WTC11 (cell line): ENCODE data around the gene ZBTB20. TPM values are rescaled to one million over a fixed set of nuclear protein-coding genes. Genes with fewer than 3 reads are reported as not detected.

Source experiments
- ATAC-seq: fragments of 200-7000 bp; cut with Tn5 transposase; 2 replicates; pipeline ENCODE4 v1.10.0; 2021; ENCODE audit warnings: mild to moderate bottlenecking, moderate library complexity
- CTCF ChIA-PET: fragments of 300-600 bp; sonication (Branson Sonifier 250); formaldehyde crosslinking; loops from one replicate; lab custom pipeline; 2021; ENCODE audit warnings: antibody characterized with exemption; lab: Charles Lee
- POLR2A ChIA-PET: fragments of 350-600 bp; sonication (Branson Sonifier 250); formaldehyde crosslinking; loops from one replicate; lab custom pipeline; 2021; ENCODE audit warnings: antibody characterized with exemption; lab: Charles Lee
- DNase-seq: peaks from one replicate; pipeline ENCODE4 v3.0.0; 2021; ENCODE audit warnings: low spot score
- H3K27ac Mint-ChIP-seq: 2 replicates; pipeline ENCODE4 v1.8.0; 2021; ENCODE audit warnings: mixed read lengths
- H3K27me3 Mint-ChIP-seq: 2 replicates; pipeline ENCODE4 v1.8.0; 2021; ENCODE audit warnings: low read depth, mild to moderate bottlenecking, moderate library complexity, mixed read lengths
- H3K36me3 Mint-ChIP-seq: 2 replicates; pipeline ENCODE4 v1.8.0; 2021; ENCODE audit warnings: mixed read lengths
- H3K4me1 Mint-ChIP-seq: 2 replicates; pipeline ENCODE4 v1.8.0; 2022; ENCODE audit warnings: mixed read lengths
- H3K4me3 Mint-ChIP-seq: 2 replicates; pipeline ENCODE4 v1.8.0; 2021; ENCODE audit warnings: mild to moderate bottlenecking, moderate library complexity, mixed read lengths
- H3K9me3 Mint-ChIP-seq: 2 replicates; pipeline ENCODE4 v1.8.0; 2021; ENCODE audit warnings: mixed read lengths
- ATF1 ChIP-seq: sonication (generic); formaldehyde crosslinking; IDR thresholded peaks from 2 replicates; pipeline ENCODE4 v1.8.1; 2023; ENCODE audit warnings: mild to moderate bottlenecking, moderate library complexity, missing genetic modification reagents
- EMX1 ChIP-seq: fragments of 250-450 bp; sonication (Bioruptor Pico); IDR thresholded peaks from 2 replicates; pipeline ENCODE4 v1.8.0; 2021; ENCODE audit warnings: mild to moderate bottlenecking
- FOXK1 ChIP-seq: sonication (generic); formaldehyde crosslinking; IDR thresholded peaks from 2 replicates; pipeline ENCODE4 v1.8.0; 2022; ENCODE audit warnings: mild to moderate bottlenecking, moderate library complexity, missing genetic modification reagents
- IRF2 ChIP-seq: sonication (generic); formaldehyde crosslinking; IDR thresholded peaks from 2 replicates; pipeline ENCODE4 v1.8.0; 2022; ENCODE audit warnings: low read depth, missing genetic modification reagents, borderline replicate concordance
- MYBL2 ChIP-seq: sonication (generic); formaldehyde crosslinking; IDR thresholded peaks from 2 replicates; pipeline ENCODE4 v1.8.1; 2023; ENCODE audit warnings: mild to moderate bottlenecking, moderate library complexity, missing genetic modification reagents
- RELA ChIP-seq: sonication (generic); formaldehyde crosslinking; IDR thresholded peaks from 2 replicates; pipeline ENCODE4 v1.8.1; 2022; ENCODE audit warnings: missing genetic modification reagents, mild to moderate bottlenecking, borderline replicate concordance
- SP1 ChIP-seq: sonication (generic); formaldehyde crosslinking; conservative IDR thresholded peaks from 2 replicates; pipeline ENCODE4 v1.8.1; 2022; ENCODE audit warnings: missing genetic modification reagents
- ZNF138 ChIP-seq: sonication (generic); formaldehyde crosslinking; conservative IDR thresholded peaks from 2 replicates; pipeline ENCODE4 v1.8.1; 2022; ENCODE audit warnings: mild to moderate bottlenecking, moderate library complexity, missing genetic modification reagents
- ZNF317 ChIP-seq: sonication (generic); formaldehyde crosslinking; IDR thresholded peaks from 2 replicates; pipeline ENCODE4 v1.8.1; 2023; ENCODE audit warnings: low read depth, mild to moderate bottlenecking, moderate library complexity, missing genetic modification reagents, borderline replicate concordance
- ZNF396 ChIP-seq: fragments of 250-450 bp; sonication (Bioruptor Pico); IDR thresholded peaks from 2 replicates; pipeline ENCODE4 v1.8.0; 2021; ENCODE audit warnings: mild to moderate bottlenecking, moderate library complexity, borderline replicate concordance
- total RNA-seq: library from RNA; stranded (reverse); gene quantifications from 3 replicates; pipeline ENCODE4 v1.2.3, GENCODE V29; 2021
- TF ChIP-seq, protein P1 (sequence below): sonication (generic); formaldehyde crosslinking; IDR thresholded peaks from 2 replicates; pipeline ENCODE4 v1.8.0; 2022; ENCODE audit warnings: missing genetic modification reagents
- TF ChIP-seq, protein P2 (sequence below): fragments of 250-450 bp; sonication (Bioruptor Pico); IDR thresholded peaks from 2 replicates; pipeline ENCODE4 v1.9.0; 2021; ENCODE audit warnings: mild to moderate bottlenecking, borderline replicate concordance
- TF ChIP-seq, protein P3 (sequence below): sonication (generic); formaldehyde crosslinking; IDR thresholded peaks from 2 replicates; pipeline ENCODE4 v1.8.0; 2022; ENCODE audit warnings: mild to moderate bottlenecking, missing genetic modification reagents
- TF ChIP-seq, protein P4 (sequence below): sonication (generic); formaldehyde crosslinking; IDR thresholded peaks from 2 replicates; pipeline ENCODE4 v1.8.1; 2023; ENCODE audit warnings: mild to moderate bottlenecking, missing genetic modification reagents
- TF ChIP-seq, protein P5 (sequence below): fragments of 250-450 bp; sonication (Bioruptor Pico); IDR thresholded peaks from 2 replicates; pipeline ENCODE4 v1.8.0; 2021; ENCODE audit warnings: mild to moderate bottlenecking
- TF ChIP-seq, protein P6 (sequence below): sonication (generic); formaldehyde crosslinking; conservative IDR thresholded peaks from 2 replicates; pipeline ENCODE4 v1.8.1; 2023; ENCODE audit warnings: mild to moderate bottlenecking, low read depth, missing genetic modification reagents, moderate library complexity
- TF ChIP-seq, protein P7 (sequence below): sonication (generic); formaldehyde crosslinking; conservative IDR thresholded peaks from 2 replicates; pipeline ENCODE4 v1.8.1; 2022; ENCODE audit warnings: mild to moderate bottlenecking, missing genetic modification reagents

Gene ZBTB20
- total RNA-seq, 1 experiment from 2014 or later = 1.5 TPM

DNA sequence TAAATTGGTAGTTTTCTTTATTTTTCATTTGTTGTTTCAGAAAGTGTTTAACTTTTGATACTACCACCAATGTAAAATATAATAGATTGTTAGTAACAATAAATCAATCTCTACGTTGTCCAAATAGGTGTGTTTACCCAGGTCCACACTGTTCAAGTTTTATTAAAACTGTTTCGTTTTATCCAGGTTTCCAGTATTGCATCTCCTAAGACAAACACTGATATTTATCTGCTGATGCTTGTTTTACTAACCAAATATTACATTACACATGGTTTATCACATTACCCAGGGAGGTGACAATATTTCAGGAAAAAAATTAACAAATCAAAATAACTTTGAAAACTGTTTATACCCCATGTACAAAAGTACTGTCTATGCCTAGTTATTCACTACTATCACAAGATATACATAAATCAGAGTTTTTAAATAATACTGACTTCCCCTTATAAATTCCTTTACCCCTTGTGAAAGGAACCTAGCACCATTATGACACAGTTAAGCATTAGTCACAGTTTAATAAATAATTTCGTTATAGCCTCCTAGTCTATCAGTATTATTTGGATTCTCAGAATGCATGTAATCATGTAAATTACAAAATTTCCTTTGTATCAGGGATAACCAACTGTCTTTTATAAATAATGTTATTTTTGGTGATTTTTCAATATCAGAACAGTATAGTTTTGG, 205.3 kb downstream of the ZBTB20 start (continued):
- TF ChIP-seq, protein P1, sequence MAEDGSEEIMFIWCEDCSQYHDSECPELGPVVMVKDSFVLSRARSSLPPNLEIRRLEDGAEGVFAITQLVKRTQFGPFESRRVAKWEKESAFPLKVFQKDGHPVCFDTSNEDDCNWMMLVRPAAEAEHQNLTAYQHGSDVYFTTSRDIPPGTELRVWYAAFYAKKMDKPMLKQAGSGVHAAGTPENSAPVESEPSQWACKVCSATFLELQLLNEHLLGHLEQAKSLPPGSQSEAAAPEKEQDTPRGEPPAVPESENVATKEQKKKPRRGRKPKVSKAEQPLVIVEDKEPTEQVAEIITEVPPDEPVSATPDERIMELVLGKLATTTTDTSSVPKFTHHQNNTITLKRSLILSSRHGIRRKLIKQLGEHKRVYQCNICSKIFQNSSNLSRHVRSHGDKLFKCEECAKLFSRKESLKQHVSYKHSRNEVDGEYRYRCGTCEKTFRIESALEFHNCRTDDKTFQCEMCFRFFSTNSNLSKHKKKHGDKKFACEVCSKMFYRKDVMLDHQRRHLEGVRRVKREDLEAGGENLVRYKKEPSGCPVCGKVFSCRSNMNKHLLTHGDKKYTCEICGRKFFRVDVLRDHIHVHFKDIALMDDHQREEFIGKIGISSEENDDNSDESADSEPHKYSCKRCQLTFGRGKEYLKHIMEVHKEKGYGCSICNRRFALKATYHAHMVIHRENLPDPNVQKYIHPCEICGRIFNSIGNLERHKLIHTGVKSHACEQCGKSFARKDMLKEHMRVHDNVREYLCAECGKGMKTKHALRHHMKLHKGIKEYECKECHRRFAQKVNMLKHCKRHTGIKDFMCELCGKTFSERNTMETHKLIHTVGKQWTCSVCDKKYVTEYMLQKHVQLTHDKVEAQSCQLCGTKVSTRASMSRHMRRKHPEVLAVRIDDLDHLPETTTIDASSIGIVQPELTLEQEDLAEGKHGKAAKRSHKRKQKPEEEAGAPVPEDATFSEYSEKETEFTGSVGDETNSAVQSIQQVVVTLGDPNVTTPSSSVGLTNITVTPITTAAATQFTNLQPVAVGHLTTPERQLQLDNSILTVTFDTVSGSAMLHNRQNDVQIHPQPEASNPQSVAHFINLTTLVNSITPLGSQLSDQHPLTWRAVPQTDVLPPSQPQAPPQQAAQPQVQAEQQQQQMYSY (CRISPR knock-in tag) = no peak
- no peak for TF ChIP-seq RELA
- TF ChIP-seq, protein P2, sequence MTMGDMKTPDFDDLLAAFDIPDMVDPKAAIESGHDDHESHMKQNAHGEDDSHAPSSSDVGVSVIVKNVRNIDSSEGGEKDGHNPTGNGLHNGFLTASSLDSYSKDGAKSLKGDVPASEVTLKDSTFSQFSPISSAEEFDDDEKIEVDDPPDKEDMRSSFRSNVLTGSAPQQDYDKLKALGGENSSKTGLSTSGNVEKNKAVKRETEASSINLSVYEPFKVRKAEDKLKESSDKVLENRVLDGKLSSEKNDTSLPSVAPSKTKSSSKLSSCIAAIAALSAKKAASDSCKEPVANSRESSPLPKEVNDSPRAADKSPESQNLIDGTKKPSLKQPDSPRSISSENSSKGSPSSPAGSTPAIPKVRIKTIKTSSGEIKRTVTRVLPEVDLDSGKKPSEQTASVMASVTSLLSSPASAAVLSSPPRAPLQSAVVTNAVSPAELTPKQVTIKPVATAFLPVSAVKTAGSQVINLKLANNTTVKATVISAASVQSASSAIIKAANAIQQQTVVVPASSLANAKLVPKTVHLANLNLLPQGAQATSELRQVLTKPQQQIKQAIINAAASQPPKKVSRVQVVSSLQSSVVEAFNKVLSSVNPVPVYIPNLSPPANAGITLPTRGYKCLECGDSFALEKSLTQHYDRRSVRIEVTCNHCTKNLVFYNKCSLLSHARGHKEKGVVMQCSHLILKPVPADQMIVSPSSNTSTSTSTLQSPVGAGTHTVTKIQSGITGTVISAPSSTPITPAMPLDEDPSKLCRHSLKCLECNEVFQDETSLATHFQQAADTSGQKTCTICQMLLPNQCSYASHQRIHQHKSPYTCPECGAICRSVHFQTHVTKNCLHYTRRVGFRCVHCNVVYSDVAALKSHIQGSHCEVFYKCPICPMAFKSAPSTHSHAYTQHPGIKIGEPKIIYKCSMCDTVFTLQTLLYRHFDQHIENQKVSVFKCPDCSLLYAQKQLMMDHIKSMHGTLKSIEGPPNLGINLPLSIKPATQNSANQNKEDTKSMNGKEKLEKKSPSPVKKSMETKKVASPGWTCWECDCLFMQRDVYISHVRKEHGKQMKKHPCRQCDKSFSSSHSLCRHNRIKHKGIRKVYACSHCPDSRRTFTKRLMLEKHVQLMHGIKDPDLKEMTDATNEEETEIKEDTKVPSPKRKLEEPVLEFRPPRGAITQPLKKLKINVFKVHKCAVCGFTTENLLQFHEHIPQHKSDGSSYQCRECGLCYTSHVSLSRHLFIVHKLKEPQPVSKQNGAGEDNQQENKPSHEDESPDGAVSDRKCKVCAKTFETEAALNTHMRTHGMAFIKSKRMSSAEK (CRISPR knock-in tag) = no peak
- TF ChIP-seq, protein P3, sequence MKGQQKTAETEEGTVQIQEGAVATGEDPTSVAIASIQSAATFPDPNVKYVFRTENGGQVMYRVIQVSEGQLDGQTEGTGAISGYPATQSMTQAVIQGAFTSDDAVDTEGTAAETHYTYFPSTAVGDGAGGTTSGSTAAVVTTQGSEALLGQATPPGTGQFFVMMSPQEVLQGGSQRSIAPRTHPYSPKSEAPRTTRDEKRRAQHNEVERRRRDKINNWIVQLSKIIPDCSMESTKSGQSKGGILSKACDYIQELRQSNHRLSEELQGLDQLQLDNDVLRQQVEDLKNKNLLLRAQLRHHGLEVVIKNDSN = no peak

DNA sequence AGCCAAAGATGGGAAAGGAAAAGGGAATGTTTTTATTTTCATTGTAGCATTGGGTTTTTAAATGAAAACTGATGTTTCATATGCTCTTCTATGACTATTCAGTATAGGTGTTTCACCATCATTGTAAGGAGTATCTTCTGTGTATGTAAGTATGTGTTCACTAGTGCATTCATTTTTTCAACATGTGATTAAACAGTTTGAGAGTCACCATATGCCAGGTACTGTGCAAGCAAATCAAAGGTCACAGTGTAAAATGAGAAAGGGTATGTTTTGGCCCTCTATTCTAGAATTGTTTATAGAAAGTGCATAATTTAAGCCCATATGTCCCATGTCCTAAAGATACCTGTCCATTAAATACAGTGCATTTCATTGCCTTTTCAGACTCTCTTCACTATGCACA, 207.2 kb downstream of the ZBTB20 start:
- no peak for DNase-seq
- H3K9me3 Mint-ChIP-seq = peaks cover 4% of the 10 kb centered on the region
- H3K4me3 Mint-ChIP-seq = no peak overlapping the region
- POLR2A ChIA-PET = no interaction called here
- TF ChIP-seq MYBL2 (CRISPR knock-in tag) (no peak), ATF1 (CRISPR knock-in tag) (no peak), ZNF396 (no peak), SP1 (CRISPR knock-in tag) (no peak), IRF2 (CRISPR knock-in tag) (no peak), ZNF138 (CRISPR knock-in tag) (no peak), EMX1 (CRISPR knock-in tag) (no peak), FOXK1 (no peak), ZNF317 (CRISPR knock-in tag) (no peak)
- TF ChIP-seq, protein P4, sequence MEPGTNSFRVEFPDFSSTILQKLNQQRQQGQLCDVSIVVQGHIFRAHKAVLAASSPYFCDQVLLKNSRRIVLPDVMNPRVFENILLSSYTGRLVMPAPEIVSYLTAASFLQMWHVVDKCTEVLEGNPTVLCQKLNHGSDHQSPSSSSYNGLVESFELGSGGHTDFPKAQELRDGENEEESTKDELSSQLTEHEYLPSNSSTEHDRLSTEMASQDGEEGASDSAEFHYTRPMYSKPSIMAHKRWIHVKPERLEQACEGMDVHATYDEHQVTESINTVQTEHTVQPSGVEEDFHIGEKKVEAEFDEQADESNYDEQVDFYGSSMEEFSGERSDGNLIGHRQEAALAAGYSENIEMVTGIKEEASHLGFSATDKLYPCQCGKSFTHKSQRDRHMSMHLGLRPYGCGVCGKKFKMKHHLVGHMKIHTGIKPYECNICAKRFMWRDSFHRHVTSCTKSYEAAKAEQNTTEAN (CRISPR knock-in tag) = no peak
- TF ChIP-seq, protein P5, sequence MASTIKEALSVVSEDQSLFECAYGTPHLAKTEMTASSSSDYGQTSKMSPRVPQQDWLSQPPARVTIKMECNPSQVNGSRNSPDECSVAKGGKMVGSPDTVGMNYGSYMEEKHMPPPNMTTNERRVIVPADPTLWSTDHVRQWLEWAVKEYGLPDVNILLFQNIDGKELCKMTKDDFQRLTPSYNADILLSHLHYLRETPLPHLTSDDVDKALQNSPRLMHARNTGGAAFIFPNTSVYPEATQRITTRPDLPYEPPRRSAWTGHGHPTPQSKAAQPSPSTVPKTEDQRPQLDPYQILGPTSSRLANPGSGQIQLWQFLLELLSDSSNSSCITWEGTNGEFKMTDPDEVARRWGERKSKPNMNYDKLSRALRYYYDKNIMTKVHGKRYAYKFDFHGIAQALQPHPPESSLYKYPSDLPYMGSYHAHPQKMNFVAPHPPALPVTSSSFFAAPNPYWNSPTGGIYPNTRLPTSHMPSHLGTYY (CRISPR knock-in tag) = no peak
- TF ChIP-seq, protein P6, sequence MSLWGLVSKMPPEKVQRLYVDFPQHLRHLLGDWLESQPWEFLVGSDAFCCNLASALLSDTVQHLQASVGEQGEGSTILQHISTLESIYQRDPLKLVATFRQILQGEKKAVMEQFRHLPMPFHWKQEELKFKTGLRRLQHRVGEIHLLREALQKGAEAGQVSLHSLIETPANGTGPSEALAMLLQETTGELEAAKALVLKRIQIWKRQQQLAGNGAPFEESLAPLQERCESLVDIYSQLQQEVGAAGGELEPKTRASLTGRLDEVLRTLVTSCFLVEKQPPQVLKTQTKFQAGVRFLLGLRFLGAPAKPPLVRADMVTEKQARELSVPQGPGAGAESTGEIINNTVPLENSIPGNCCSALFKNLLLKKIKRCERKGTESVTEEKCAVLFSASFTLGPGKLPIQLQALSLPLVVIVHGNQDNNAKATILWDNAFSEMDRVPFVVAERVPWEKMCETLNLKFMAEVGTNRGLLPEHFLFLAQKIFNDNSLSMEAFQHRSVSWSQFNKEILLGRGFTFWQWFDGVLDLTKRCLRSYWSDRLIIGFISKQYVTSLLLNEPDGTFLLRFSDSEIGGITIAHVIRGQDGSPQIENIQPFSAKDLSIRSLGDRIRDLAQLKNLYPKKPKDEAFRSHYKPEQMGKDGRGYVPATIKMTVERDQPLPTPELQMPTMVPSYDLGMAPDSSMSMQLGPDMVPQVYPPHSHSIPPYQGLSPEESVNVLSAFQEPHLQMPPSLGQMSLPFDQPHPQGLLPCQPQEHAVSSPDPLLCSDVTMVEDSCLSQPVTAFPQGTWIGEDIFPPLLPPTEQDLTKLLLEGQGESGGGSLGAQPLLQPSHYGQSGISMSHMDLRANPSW (CRISPR knock-in tag) = no peak
- TF ChIP-seq, protein P7, sequence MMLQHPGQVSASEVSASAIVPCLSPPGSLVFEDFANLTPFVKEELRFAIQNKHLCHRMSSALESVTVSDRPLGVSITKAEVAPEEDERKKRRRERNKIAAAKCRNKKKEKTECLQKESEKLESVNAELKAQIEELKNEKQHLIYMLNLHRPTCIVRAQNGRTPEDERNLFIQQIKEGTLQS (CRISPR knock-in tag) = no peak
- no peaks in the 10 kb centered on the region for H3K27me3 Mint-ChIP-seq
- CTCF ChIA-PET = no interaction called here
- no peaks in the 10 kb centered on the region for H3K36me3 Mint-ChIP-seq
- no peak overlapping the region for H3K27ac Mint-ChIP-seq
- ATAC-seq = no peak
- no peaks in the 10 kb centered on the region for H3K4me1 Mint-ChIP-seq
